Stimulated activated CD4-positive, alpha-beta T cell treated with anti-CD3 and anti-CD28 coated beads, Interleukin-1b, Interleukin-23, amount 100 ng/mL, for 48 hours (primary cell): Measurements from ENCODE around the gene SEC61A2.
"Not testable (repeated sequence)": the region's sequence is repeated elsewhere in the genome, so short reads cannot be mapped to it uniquely, and the experiment has no call there.

Experiments used
- DNase-seq: peaks from one replicate; pipeline ENCODE4 v3.0.0-alpha.2; 2020

SEC61A2 gene

DNA sequence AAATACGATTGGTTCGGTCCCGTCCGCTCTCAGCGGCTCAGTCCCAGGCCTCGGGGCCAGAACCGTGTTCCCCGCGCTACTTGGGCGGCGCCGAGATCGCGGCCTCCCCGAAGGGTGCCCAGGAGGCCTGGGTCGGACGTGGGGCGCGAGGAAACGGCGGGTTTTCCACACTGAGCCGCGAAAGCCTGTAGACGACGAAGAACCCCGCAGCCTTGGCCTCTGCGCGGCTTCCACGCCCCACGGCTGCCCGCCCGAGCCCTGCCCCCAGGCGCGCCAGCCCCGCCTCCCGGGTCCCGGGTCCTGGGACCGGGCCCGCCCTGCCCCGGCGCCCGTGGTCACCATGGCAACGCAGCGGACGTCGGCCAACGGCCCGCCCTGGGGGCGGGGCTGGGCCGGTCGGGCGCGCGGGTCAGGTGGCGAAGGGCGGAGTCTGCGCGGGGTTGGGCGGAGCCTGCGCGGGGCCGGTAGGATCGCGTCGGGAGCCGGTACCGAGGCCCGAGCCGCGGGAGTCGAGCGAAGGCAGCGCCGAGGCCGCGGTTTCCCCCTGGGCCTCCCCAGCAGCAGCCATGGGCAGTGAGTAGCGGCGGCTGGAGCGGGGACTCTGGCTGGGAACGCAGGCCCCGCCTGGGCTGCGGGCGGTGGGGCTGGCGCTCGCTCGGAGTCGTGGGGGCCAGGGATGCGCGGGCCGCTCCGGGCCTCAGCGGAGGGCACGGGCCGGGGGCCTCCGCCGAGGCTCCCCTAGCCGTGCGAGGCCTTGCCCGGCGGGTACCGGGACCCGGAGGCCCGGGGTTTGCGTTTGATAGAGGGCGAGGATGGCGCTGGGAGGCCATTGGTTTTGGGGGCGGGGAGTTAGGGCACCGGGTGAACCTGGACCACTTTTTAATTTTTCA lies at the start of gene SEC61A2:
Gene SEC61A2, plus strand, starts transcription at position 456 of the 890 bp plus-strand sequence. Its CDS starts 111 bp downstream, at position 567.
- peak; percentile 97 for DNase-seq

DNA sequence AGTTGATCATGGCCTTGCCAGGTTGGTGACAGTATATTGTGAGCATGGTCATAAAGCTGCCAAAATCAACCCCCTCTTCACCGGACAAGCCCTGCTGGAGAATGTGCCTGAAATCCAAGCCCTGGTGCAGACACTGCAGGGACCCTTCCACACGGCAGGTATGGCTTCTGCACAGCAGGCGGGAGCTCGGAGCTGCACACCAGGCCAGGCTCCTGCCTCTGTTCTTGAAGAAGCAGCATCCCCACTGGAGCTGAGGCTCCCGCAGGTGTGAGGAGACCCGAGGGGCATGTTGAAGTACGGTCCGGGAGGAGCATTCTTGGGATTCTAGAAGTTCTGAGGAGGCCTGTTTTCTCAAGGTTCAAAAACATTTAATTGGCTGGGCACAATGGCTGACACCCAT lies 48.0 kb upstream of the SEC61A2 start:
- DNase-seq = no peak

DNA sequence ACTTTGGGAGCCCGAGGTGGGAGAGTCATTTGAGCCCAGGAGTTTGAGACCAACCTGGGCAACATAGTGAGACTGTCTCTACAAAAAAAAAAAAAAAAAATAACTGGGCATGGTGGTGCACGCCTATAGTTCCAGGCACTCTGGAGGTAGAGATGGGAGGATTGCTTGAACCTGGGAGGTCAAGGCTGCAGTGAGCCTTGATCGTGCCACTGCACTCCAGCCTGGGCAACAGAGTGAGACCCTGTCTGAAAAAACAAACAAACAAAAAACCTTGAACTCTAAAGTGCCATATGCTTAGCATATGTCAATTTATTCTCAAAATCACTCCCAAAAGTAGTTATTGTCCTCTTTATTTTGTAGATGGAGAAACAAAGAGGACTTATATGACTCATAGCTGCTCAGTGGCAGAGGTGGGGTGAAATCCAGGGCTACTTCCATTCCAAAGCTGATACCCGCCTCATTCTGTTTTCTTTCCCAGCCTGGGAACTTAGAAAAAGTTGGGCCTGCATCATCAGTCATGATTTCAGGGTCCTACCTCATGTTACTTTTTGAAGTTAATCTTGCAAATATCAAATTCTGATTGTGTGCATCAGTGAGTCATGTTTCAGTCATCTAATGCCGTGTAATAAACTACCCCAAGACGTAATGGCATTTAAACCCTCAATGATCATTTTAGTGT lies 47.5 kb upstream of the SEC61A2 start:
- DNase-seq = no peak

DNA sequence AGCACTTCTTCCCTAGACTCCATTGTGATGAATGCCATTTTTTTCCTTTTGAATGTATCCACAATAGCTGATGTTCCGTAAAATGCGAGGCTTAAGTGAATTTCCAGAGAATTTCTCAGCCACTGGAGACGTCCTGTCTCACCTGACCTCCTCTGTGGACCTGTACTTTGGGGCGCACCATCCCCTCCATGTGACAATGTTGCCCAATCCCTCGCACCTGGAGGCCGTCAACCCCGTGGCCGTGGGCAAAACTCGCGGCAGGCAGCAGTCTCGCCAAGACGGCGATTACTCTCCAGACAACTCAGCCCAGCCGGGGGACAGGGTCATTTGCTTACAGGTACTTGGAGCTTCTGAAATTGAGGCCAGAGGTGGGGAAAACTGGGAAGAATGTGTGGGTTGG lies 40.6 kb upstream of the SEC61A2 start:
- DNase-seq = no peak

DNA sequence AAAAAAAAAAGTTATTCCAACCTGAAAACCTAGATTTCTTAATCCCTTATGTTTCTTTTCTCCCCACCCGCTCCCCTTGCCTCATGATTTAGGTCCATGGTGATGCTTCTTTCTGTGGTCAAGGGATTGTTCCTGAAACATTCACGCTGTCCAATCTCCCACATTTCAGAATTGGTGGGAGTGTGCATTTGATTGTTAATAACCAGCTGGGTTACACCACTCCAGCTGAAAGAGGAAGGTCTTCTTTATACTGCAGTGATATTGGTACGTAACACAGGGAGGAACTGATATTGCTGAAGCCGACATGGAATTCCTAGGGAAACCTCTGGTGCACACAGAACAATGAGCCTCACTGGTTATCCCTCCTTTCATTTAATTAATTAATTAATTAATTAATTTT lies 38.1 kb upstream of the SEC61A2 start:
- DNase-seq = no peak

DNA sequence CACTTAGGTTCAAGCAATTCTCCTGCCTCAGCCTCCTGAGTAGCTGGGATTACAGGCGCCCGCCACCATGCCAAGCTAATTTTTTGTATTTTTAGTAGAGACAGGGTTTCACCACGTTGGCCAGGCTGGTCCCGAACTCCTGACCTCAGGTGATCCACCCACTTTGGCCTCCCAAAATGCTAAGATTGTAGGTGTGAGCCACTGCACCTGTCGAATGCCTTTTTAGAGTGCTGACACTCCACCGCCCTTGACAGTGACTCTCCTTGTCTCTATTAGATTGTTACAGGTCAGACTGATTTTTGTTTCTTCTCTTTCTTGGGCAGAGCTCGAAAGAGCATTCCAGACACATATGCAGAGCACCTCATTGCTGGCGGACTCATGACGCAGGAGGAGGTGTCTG lies 32.1 kb upstream of the SEC61A2 start:
- not testable (repeated sequence) for DNase-seq

DNA sequence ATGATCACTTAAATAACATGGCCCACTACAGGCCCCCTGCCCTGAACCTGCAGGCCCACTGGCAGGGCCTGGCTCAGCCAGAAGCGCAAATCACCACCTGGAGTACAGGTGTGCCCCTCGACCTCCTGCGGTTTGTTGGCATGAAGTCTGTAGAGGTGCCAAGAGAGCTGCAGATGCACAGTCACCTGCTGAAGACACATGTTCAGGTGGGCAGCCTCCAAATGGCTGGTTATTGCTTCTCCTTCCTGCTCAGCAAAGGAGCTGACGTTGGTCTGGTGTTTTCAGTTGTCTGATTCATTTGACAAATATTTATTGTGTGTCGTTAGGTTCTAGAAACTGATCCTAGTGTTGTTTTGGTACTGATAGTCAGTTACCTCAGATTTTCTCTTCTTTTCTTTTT lies 31.7 kb upstream of the SEC61A2 start:
- DNase-seq = no peak

DNA sequence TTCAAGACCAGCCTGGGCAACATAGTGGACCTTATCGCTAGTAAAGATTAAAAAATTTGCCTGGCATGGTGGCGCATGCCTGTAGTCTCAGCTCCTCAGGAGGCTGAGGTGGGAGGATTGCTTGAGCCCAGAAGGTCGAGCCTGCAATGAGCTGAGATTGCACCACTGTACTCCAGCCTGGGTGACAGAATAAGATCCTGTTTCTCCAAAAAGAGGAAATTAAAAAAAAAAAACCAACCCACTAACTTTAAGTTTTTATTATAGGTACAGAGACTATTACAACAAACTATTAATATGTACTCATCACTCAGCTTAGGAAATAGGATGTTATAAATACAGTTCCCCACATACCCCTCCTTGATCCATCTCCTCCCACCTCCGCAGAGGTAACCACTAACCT lies 30.5 kb upstream of the SEC61A2 start:
- no peak for DNase-seq

DNA sequence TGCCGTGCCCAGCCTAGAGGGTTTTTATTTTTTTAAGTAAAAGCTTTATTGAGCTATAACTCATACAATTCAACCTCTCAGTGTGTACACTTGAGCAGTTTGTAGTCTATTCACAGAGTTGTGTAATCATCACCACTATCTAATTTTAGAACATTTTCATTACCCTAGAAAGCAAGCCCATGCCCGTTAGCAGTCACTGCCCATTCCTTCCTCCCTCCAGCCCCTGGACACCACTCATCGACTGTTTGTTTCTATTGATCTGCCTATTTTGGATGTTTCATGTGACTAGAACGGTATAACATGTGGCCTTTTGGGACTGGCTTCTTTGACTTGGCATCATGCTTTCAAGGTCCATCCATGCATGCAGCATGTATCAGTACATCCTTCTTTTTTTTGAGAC lies 25.7 kb upstream of the SEC61A2 start:
- DNase-seq = no peak

DNA sequence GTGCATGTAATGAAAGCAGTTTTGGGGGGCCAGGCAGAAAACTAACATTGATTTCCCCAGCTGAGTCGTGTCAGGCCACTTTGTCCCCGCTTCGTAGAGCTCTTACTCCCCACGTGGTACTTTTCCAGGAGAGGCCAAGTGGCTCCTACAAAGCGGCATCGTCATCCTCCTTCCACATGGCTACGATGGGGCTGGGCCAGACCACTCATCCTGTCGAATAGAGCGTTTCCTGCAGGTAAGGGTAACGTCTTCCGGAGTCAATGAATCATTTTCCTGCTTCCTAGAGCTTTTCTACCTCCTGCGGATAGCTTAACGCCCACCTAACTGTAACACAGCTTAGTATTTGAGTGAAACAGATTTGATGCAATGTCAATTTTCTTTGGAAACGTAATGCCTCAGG lies 21.7 kb upstream of the SEC61A2 start:
- no peak for DNase-seq

DNA sequence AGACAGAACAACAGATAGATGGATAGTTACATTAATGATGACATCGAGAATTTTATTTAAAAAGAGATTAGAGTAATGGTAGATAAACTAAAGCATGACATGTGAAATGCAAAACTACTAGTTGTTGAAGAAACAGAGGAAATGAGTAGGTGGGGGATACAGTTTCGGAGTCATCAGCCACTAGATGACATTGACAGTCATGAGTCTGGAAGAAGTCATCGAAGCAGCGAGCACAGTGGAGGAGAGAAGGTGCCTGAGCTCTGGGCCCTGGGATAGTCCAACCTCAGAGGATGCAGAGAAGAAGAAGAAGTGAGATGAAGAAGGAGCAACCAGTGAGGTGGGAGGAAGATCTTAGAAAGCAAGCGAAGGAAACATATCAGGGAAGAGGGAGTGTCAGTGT lies 20.2 kb upstream of the SEC61A2 start:
- no peak for DNase-seq

DNA sequence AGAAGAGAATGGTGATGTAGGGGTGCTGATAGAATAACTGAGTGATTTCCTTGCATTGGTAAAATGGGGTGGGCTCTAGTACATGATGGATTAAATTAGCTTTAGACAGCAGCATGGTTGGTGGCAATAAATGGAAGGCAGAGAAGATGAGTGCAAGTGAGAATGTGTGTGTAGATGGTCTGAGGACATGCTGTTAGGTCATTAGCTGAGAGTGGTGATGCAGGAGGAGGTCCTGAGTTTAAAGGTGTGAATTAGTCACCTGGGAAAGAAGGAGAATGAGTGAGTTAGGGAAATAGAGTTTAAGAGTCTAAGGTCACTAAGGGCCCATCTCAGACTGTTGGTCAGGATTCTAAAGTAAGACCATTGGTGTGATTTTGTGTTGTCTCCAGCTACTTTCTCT lies 17.9 kb upstream of the SEC61A2 start:
- no peak for DNase-seq

DNA sequence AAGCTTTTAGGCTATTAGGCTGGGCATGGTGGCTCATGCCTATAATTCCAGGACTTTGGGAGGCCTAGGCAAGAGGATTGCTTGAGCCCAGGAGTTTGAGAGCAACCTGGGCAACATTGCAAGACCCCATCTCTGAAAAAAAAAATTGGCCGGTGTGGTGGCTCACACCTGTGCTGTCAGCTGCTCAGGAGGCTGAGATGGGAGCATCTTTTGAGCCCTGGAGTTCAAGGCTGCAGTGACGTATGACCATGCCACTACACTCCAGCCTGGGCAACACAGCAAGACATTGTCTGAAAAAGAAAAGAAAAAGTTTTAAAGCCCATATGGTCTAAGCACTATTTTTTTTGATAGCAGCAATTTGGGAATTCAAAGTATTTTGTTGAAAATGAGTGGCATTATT lies 15.8 kb upstream of the SEC61A2 start:
- DNase-seq = no peak

DNA sequence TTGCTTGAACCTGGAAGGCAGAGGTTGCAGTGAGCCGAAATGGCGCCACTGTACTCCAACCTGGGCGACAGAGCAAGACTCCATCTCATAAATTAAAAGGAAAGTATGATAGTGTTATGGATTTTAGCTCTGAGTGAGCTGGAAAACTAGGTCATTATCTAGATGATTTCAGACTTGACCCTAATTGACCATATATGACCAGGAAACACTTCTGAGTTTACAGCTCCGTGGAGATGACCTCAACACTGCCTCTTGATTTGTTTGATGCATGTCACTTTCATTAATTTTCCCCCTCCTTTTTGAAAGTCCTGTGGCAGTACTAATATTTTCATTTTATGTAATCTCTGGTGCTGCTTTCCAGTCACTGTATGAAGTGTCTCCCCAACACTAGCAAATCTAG lies 7.8 kb upstream of the SEC61A2 start:
- no peak for DNase-seq

DNA sequence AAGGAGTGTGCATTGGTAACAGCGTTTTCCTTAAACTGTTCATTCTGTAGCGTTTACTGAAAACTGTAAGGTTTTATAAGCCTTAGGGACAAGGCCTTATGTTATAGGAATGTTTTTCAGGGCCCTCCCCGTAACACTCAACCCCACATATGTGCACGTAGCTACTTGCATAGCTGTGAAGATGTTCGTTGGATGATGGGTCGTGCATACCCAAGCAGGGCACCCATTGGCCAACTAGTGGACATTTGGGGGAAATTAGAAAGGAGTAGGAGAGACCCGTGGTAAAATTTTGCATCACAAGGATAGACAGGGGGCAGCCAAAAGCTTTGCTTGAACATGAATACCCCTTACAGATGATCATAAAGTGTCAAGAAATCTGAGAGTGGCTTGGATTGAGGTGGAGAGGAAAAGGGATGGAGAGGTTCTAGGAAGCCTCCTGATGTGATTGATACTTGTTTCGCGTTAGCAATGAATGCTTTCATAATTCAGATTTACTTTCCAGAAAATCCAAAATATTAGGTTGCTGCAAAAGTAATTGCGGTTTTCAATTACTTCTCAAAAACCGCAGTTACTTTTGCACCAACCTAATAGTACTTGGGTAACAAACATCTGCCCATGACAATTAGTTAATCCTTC lies 878 bp downstream of the SEC61A2 start:
- DNase-seq = peak; percentile 37

DNA sequence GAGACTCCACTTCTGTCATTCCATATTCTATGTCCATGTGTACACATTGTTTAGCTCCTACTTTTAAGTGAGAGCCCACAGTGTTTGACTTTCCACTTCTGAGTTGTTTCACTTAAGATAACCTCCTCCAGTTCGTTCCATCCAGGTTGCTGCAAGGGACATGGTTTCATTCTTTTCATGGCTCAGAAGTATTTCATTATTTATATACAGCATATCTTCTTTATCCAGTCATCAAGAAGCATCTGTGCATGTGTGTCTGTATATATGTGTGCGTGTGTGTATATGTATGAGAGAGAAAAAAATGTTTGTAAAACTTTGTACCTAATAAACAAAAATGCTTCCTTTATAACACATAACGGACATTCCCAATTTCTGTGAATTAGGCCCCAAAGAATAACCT lies 6.2 kb downstream of the SEC61A2 start:
- no peak for DNase-seq

DNA sequence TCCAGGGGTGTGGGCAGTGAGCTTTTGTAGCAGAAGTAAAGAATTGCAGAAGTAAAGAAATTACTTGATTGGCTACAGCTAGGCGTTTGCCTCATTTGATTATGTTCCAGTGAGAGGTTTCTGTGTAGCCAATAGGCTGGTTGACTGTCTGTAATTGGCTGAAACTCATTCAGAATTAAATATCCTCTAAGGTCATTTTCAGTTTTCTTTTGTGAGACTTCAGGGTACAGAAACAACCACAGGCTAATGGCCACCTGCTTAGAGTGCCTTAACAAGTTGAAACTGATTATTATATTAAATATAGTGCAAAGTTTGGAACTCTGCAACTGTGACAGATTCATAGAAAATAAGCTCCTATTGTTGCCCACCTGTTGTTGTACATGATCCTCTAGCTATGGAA lies 10.6 kb downstream of the SEC61A2 start:
- DNase-seq = no peak

DNA sequence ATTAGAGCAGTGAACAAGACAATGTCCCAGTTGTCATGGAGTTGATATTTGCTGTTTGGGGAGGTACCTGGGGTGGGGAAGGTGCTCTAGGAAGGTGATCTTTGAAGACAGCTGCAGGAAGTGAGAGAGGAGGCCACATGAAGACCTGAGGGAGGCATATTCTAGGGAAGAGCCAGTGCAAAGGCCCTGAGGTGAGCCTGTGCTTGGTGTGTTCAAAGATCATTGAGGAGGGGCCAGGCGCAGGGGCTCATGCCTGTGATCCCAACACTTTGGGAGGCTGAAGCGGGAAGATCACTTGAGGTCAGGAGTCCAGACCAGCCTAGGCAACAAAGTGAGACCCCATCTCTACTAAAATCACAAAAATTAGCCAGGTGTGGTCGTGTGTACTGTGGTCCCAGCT lies 15.1 kb downstream of the SEC61A2 start:
- DNase-seq = no peak

DNA sequence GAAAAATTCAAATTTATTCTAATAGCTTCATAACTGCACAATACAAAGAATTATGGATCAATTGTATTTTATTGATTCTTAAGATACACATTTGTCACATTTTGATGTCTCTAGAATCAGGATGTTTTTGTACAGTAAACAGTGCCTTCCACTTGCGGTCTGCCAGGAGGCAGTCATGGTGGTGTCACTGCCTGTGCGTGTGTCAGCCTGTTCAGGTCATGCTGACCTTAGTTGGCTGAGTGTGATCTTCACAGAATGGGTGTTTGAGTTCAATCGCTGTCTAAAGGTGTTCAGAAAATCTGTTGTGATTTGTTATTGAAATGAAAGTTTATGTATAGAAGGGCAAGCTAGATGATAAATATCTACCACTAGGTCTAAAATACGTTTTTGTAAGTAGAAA lies 20.7 kb downstream of the SEC61A2 start:
- no peak for DNase-seq

DNA sequence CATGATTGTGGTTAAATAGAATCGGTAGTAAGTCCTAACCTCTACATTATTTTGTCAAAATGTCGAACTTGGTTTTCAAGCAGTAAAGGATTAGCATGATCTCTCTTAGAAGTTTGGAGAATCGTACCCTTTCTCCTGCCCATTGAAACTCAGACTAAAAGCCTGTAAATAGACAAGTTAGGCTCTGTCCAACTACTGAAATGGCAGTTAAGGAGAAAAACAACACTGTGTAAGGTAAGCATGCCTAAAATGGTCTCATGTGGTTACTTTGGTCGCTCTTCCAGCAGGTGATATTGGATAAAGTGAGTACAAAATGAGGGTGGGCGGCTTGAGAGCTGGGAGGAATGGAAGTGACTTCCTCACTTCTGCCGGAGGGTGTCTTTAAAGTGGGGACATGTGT lies 25.0 kb downstream of the SEC61A2 start:
- DNase-seq = no peak

DNA sequence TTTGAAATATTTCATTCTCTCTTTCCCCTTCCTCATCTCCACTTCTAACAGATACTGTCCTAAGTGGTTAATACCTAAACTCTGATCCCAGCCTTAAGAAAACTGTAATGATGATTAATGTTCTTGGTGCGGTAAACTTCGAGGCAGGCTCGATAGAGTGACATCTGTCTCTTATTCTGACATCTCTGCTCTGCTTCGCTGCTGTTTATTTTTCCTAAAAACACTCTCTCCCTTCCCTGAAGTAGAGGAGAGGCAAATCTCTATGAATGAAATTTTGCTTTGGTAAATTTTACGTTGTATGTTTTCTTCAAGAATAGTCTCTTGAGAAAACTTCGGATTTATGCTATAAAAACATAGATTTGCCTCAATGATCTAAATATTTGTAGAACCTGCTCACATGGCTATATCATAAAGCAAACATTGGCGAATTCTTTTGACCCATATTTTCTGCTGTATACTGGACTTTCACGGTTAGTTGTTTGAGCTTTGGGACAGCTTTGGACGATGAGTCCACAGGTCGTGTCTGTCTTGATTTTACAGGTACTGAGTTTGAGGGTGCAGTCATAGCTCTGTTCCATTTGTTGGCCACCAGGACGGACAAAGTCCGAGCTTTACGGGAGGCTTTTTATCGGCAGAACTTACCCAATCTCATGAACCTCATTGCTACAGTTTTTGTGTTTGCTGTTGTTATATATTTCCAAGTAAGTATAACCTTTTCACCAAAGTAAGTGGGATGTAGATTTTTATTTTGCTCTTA lies 27.1 kb downstream of the SEC61A2 start:
- DNase-seq = no peak

DNA sequence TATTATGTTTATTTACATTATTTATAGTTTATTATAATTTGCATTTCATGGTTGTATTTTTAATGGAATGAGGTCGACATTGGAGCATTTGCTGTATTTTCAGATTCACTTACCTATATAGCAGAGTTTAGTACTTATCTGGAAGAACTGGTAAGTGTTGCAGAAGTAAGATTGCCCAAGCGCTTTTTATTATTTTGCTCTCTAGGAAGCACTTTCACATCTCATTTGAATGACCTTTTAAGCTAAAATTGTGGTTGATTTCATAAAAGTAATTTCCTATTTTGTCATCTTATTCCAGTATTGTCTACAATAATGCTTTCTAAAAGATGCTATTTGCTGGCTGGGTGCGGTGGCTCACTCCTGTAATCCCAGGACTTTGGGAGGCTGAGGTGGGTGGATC lies 28.6 kb downstream of the SEC61A2 start:
- no peak for DNase-seq

DNA sequence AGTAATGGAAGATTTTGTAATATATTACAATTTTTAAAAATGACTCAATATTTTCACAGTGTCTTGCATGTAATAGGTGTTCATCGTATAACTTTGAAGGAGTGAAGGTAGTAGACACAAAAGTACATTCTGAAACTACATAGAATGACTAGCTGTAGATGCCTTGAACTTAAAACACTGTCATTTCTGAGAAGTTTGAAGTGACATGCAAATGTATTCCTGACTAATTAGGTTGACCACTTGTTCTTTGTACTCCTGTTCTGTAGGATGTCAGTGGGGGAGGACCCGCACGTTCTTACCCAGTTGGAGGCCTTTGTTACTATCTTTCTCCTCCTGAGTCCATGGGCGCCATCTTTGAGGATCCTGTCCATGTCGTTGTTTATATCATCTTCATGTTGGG lies 31.2 kb downstream of the SEC61A2 start:
- DNase-seq = peak; percentile 10
